Stimulated activated naive CD8-positive, alpha-beta T cell treated with anti-CD3 and anti-CD28 coated beads, Interleukin-15, amount 100 ng/mL, for 72 hours (primary cell): Measurements from ENCODE around the gene ANKRD16.
"Not testable (repeated sequence)": the region's sequence is repeated elsewhere in the genome, so short reads cannot be mapped to it uniquely, and the experiment has no call there.

Experiments
- ATAC-seq: fragments of 150-1000 bp; cut with Tn5 transposase; 2 replicates; pipeline ENCODE4 v1.10.0; 2021; ENCODE audit warnings: mild to moderate bottlenecking, moderate library complexity
- DNase-seq, 2 donors: peaks; one replicate each; pipeline ENCODE4 v3.0.0; 2021 to 2022
- H3K27ac Mint-ChIP-seq, 2 donors: one replicate each; pipeline ENCODE4 v1.8.0; 2022; ENCODE audit warnings: mild to moderate bottlenecking in 2 of 2, mixed read lengths in 2 of 2, moderate library complexity in 2 of 2
- H3K27me3 Mint-ChIP-seq: one replicate; pipeline ENCODE4 v1.8.0; 2022; ENCODE audit warnings: mixed read lengths
- H3K4me1 Mint-ChIP-seq: one replicate; pipeline ENCODE4 v1.8.0; 2022; ENCODE audit warnings: mild to moderate bottlenecking, mixed read lengths
- H3K4me3 Mint-ChIP-seq, 2 donors: one replicate each; pipeline ENCODE4 v1.8.0; 2022; ENCODE audit warnings: mild to moderate bottlenecking in 2 of 2, mixed read lengths in 2 of 2, moderate library complexity in 1 of 2
- H3K9me3 Mint-ChIP-seq, 2 donors: one replicate each; pipeline ENCODE4 v1.8.0; 2022; ENCODE audit warnings: mixed read lengths in 2 of 2

Gene ANKRD16

DNA sequence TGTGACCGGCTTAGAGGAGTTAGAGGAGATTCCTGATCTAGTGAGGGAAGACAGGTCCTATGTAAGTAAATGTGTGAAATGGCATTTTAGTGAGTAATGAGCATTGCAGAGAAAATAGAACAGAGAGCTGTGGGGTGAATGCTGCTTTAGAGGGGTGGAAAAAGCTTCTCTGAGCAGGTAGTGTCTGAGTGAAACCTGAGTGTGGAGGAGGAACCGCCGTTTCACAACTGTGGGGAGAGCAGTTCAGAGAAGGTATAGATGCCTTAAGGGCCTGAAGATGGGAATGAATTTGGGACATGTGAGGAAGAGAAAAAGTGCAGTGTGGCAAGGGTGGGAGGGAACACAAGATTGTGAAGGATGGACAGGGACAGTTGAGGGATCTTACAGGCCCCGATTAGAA, 22.0 kb upstream of the ANKRD16 start:
- H3K4me1 Mint-ChIP-seq = peaks cover 4% of the 10 kb centered on the region
- DNase-seq = no peak
- no peak overlapping the region for H3K27ac Mint-ChIP-seq

DNA sequence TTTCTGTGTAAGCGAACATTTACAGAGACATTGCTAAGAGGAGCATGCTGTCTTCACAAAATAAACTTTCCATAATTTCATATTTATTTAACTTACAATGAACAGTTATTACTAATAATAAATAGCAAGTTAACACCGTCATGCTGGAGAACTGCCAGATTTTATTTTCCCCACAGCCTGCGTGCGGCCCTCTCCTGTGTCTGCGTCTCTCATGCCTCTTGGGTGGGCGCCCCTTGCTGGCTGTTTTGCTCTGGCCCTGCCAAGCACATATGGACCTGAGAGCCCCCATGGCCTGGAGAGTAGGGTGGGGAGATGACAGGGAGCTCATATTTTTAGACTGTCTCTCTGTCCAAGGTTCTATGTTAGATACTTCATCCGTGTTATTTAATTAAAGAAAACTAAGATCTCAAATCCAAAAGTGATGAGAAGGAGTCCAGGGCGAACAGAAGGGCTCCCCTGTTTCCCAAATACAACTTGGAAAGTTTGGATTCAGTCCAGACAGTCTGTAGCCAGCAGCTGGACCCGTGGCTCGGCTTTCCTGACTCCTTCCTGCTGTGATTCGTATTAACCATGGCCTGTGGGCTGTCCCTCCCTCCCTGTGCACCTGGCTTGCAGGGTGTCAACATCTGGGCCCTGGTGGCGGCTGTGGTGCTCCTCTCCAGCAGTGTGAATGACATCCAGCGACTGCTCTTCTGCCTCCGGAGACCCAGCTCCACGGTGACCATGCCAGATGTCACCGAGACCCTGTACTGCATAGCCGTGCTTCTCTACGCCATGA, 20.8 kb upstream of the ANKRD16 start:
- Mint-ChIP-seq H3K27me3 (no peaks in the 10 kb centered on the region), H3K4me1 (peaks cover 12% of the 10 kb centered on the region), H3K27ac (no peak overlapping the region), H3K9me3 (no peaks in the 10 kb centered on the region), H3K4me3 (no peak overlapping the region)
- ATAC-seq = no peak
- DNase-seq = no peak

More for the DNA sequence above, 22.0 kb upstream of the ANKRD16 start:
- no peak for ATAC-seq
- no peak overlapping the region for H3K4me3 Mint-ChIP-seq
- H3K27me3 Mint-ChIP-seq = no peaks in the 10 kb centered on the region
- no peaks in the 10 kb centered on the region for H3K9me3 Mint-ChIP-seq

DNA sequence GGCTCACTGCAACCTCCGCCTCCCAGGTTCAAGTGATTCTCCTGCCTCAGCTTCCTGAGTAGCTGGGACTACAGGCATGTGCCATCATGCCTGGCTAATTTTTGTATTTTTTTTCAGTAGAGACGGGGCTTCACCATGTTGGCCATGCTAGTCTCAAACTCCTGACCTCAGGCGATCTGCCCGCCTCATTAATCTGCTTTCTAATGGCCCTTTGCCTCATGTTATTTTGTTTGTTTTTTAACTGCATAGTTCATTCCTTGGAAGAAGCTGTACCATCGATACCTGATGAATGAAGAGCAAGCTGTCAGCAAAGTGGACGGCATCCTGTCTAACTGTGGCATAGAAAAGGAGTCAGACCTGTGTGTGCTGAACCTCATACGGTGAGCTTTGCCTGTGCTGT, 19.0 kb upstream of the ANKRD16 start:
- H3K4me1 Mint-ChIP-seq = peaks cover 21% of the 10 kb centered on the region
- peak overlapping the region in 1 of 2 donors; percentile 33 for H3K27ac Mint-ChIP-seq
- H3K9me3 Mint-ChIP-seq, H3K27me3 Mint-ChIP-seq, DNase-seq, ATAC-seq, H3K4me3 Mint-ChIP-seq: not testable (repeated sequence)

DNA sequence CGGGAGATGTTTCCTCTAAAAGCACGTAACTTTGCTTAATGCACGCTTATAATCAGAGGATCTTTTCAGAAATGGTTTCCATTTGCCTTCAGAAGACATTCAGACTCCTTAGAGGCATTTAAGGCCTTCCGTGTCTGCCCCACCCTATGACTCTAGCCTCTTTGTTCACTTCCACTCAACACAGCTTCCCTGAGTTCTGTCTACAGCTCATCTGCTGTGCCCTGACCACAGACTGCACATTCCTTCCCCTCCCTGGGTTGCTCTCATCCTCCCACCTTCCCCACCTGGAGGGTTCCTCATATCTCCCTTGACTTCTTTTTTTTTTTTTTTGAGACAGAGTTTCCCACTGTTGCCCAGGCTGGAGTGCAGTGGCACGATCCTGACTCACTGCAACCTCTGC, 17.0 kb upstream of the ANKRD16 start:
- no peaks in the 10 kb centered on the region for H3K27me3 Mint-ChIP-seq
- H3K9me3 Mint-ChIP-seq = no peaks in the 10 kb centered on the region
- no peak overlapping the region for H3K27ac Mint-ChIP-seq
- ATAC-seq (no peak), DNase-seq (no peak)
- H3K4me3 Mint-ChIP-seq = no peak overlapping the region
- peaks cover 25% of the 10 kb centered on the region for H3K4me1 Mint-ChIP-seq

DNA sequence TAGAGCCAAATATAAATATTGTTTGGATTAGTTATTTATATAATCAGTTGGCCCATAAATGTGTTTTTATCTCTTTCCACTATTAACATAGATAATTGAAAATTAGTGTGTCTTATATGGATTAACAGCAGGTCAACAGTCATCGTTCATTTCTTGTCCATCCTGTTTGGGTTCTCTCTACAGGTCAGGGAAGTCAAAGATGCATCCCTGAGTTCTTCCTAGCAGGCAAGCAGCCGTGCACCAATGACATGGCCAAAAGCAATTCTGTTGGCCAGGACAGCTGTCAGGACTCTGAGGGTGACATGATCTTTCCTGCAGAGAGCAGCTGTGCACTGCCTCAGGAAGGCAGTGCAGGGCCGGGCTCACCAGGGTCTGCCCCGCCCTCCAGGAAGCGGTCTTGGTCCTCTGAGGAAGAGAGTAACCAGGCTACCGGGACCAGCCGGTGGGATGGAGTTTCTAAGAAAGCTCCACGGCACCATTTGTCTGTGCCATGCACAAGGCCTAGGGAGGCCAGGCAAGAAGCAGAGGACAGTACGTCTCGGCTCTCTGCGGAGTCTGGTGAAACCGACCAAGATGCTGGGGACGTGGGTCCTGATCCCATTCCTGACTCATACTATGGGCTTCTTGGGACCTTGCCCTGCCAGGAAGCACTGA, 16.3 kb upstream of the ANKRD16 start:
- no peak for DNase-seq
- Mint-ChIP-seq H3K27me3 (no peaks in the 10 kb centered on the region), H3K4me1 (peaks cover 25% of the 10 kb centered on the region), H3K9me3 (no peaks in the 10 kb centered on the region), H3K4me3 (no peak overlapping the region), H3K27ac (no peak overlapping the region)
- no peak for ATAC-seq

DNA sequence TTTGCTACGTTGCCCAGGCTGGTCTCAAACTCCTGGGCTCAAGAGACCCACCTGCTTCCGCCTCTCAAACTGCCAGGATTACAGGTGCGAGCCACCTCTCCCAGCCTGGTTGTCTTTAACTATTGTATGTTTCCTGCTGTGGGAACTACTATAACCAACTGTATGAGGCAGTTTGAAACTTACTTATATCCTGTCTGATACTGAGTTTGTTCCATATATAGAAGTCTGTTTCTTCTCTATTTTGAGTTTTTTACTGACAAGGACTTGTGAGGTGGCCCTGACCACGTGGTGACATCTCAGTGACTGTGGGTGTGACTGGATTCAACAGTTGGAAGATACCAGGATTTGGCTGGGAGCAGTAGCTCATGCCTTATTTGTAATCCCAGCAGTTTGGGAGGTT, 14.5 kb upstream of the ANKRD16 start:
- DNase-seq (no peak), ATAC-seq (peak; percentile 91)
- Mint-ChIP-seq H3K9me3 (no peaks in the 10 kb centered on the region), H3K4me1 (peaks cover 27% of the 10 kb centered on the region), H3K4me3 (peak overlapping the region; percentile 16 to 47), H3K27ac (no peak overlapping the region), H3K27me3 (no peaks in the 10 kb centered on the region)

DNA sequence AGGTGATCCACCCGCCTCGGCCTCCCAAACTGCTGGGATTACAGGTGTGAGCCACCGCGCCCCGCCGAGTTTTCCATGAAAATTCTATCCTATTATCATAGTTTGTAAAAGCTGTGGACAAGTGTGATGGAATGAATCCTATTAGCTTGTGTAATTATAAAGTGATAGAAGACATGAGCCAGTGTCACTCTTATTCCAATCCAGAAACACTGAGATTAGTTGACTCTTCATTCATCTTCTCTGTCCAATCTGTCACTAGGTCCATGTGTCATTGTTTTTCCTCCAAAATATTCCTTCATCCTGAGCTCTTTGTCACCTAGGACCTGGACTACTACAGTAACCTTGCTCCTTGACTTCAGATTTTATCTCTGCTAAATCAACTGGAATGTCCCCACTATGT, 13.9 kb upstream of the ANKRD16 start:
- Mint-ChIP-seq H3K27ac (peak overlapping the region in 1 of 2 donors; percentile 52), H3K4me3 (no peak overlapping the region)

DNA sequence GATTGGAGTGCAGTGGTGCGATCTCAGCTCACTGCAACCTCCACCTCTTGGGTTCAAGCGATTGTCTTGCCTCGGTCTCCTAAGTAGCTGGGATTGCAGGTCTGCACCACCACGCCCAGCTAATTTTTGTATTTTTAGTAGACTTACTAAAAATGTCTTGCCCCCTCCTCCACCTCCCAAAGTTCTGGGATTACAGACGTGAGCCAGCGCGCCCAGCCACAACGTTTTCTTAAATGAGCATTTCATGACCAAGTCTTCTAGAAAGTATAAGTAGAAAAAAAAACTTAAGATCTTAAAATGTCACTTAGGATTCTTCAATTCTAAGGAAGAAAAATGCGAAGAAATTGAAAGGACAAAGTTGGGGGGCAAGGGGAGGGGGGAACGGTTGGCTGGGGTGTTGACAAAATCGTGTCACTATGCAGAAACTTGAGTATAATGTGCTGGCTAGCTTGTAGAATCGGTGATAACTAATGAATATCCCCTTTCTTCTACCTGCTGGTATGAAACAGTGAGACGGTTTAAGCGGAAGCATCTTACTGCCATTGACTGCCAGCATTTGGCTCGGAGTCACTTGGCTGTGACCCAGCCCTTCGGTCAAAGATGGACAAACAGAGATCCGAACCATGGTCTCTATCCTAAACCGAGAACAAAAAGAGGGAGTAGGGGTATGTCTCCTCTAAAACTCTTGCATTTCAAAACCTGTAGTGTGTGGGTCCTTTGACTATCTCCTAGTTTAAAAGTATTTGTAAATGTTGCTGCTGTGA, 13.0 kb upstream of the ANKRD16 start:
- H3K9me3 Mint-ChIP-seq = peaks cover 0 to 6% of the 10 kb centered on the region in 2 donors
- no peak overlapping the region for H3K4me3 Mint-ChIP-seq
- ATAC-seq = no peak
- H3K27me3 Mint-ChIP-seq = no peaks in the 10 kb centered on the region
- no peak for DNase-seq
- H3K4me1 Mint-ChIP-seq = peaks cover 30% of the 10 kb centered on the region
- H3K27ac Mint-ChIP-seq = no peak overlapping the region

More for the DNA sequence above, 13.9 kb upstream of the ANKRD16 start:
- ATAC-seq = no peak
- no peak for DNase-seq
- Mint-ChIP-seq H3K27me3 (no peaks in the 10 kb centered on the region), H3K4me1 (peaks cover 30% of the 10 kb centered on the region), H3K9me3 (no peaks in the 10 kb centered on the region)

DNA sequence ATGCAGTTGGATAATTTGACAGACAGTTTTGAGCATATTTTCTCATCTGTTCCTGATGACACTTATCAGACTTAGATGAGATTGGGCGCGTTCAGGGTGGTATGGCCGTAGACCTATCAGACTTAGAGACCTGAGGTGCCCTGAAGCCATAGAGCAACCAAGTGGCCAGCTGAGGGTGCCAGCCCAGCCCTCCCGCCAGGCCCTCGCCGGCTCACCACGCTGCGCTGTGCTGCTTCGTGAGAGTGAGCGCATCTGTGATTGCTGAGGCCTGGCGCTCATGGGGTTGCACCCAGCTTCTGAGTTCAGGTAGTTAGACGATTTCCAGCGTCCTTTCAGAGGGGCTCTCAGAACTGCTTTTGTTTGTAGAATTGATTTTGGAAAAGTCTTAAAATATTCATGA, 10.6 kb upstream of the ANKRD16 start:
- no peak overlapping the region for H3K27ac Mint-ChIP-seq
- H3K4me1 Mint-ChIP-seq = peaks cover 30% of the 10 kb centered on the region
- no peak overlapping the region for H3K4me3 Mint-ChIP-seq
- no peaks in the 10 kb centered on the region for H3K27me3 Mint-ChIP-seq
- H3K9me3 Mint-ChIP-seq = peaks cover 0 to 8% of the 10 kb centered on the region in 2 donors
- DNase-seq = no peak
- ATAC-seq = no peak

DNA sequence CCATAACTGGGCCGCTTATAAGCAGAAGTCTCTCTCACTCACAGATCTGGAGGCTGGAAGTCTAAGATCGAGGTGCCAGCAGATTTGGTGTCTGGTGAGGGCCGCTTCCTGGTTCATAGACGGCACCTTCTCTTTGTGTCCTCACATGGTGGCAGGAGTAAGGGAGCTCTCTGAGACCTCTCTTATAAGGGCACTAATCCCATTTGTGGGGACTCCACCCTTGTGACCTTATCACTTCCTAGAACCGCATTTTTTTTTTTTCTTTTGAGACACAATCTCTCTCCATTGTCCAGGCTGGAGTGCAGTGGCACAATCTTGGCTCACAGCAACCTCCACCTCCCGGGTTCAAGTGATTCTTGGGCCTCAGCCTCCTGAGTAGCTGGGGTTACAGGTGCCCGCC, 8.5 kb upstream of the ANKRD16 start:
- H3K4me1 Mint-ChIP-seq = peaks cover 34% of the 10 kb centered on the region
- no peak for ATAC-seq
- no peak overlapping the region for H3K4me3 Mint-ChIP-seq
- peaks cover 0 to 8% of the 10 kb centered on the region in 2 donors for H3K9me3 Mint-ChIP-seq
- DNase-seq = no peak
- no peaks in the 10 kb centered on the region for H3K27me3 Mint-ChIP-seq
- H3K27ac Mint-ChIP-seq = no peak overlapping the region

DNA sequence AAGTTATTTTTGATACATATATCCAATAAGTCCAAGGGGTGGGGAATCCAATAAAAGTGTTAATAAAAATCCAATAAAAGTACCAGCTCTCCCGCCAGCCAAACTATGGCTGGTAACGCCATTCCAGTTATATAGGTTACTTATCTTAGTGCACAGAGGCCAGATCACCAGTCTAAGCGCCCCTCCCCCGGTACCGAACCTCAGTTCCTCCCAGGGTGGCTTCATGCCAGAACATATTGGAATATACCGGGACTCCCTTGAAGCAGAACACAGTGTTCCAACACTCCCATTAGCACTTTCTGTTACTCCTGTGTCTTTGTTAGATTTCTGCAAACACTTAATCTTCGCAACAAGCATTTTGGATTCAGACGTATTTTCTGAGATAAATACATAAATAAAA, 7.8 kb upstream of the ANKRD16 start:
- Mint-ChIP-seq H3K4me1 (peaks cover 41% of the 10 kb centered on the region), H3K9me3 (peaks cover 0 to 8% of the 10 kb centered on the region in 2 donors), H3K27ac (peak overlapping the region in 1 of 2 donors; percentile 37), H3K4me3 (no peak overlapping the region), H3K27me3 (no peaks in the 10 kb centered on the region)
- ATAC-seq (no peak), DNase-seq (no peak)

DNA sequence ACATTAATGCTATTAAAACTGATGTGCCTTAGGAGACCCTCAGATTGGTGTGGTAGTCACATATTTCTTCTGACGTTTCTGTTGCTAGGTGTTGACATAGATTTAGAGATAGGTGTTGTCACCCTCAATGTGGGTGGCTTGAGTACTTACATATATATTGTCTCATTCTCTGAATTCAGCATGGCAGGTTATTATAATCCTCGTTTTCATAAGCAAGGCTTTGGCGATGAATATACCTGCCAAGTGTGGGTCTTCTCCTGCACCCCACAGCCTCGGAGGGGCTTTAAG, 7.3 kb upstream of the ANKRD16 start:
- no peak for DNase-seq
- H3K9me3 Mint-ChIP-seq = peaks cover 0 to 8% of the 10 kb centered on the region in 2 donors
- H3K4me3 Mint-ChIP-seq = no peak overlapping the region
- H3K27ac Mint-ChIP-seq = peak overlapping the region in 1 of 2 donors; percentile 37
- H3K27me3 Mint-ChIP-seq = no peaks in the 10 kb centered on the region
- ATAC-seq = no peak
- peaks cover 46% of the 10 kb centered on the region for H3K4me1 Mint-ChIP-seq

DNA sequence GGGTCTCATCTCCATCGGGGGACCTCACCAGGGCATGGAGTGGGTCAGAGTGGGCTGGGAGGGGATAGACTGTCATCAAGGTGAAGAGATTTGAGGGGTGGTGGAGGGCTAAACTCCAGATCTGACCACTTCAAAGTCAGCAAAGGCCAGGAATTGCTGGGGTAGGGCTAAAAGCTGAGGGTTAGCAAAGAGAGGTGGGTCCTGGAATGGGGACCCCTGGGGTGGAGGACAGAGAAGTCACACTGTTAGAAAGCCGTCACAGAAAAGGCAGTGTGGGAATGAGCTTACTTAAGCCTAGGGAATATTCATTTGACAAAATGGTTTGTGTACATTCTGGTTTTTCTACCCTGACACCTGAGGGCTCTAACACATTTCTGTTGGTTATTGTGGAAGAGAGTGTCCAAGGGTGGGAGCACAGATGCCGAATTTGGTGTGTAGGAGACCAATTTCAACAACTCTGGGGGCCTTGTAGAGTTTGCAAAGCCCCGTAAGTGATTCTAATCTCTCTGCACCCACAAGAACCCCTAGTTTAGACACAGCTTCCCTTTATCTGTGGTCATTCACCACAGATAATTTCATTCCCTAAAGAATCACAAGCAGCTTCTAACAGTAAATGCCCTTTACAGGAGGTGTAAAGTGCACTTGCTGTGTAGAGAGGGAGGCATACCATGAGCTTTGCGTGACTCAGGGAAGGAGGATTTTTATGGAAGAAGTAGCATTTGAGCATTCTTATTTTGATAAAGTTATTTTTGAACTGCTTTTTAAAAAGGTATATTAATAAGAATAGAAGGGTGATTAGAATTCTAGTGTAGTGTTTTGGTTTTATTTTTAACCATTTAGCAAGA, 6.7 kb upstream of the ANKRD16 start:
- H3K4me1 Mint-ChIP-seq = peaks cover 52% of the 10 kb centered on the region
- peak overlapping the region in 1 of 2 donors; percentile 2 for H3K27ac Mint-ChIP-seq
- H3K4me3 Mint-ChIP-seq = no peak overlapping the region

DNA sequence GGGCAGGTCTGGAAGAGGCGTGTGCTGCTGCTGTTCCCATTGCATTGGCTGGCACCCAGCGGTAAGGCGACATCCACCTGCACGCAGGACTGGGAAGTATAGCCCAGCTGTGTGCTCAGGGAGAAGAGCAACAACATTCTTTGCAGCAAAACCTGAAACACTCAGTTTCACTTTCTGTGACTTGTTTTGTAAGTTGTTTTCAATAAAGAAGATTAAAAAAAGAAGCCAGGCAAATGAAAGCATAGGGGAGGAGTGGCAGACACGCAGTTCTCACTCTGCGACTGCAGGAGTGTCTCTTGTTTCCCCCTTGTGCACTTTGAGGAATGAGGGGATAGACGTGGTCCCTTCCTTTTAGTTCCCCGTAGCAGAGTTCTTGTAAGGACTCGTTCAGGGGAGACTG, 6.1 kb upstream of the ANKRD16 start:
- ATAC-seq (no peak), DNase-seq (no peak)
- Mint-ChIP-seq H3K4me3 (no peak overlapping the region), H3K9me3 (peaks cover 0 to 8% of the 10 kb centered on the region in 2 donors), H3K27ac (peak overlapping the region in 1 of 2 donors; percentile 2), H3K27me3 (no peaks in the 10 kb centered on the region), H3K4me1 (peaks cover 58% of the 10 kb centered on the region)

More for the DNA sequence above, 6.7 kb upstream of the ANKRD16 start:
- Mint-ChIP-seq H3K27me3 (no peaks in the 10 kb centered on the region), H3K9me3 (peaks cover 0 to 8% of the 10 kb centered on the region in 2 donors)
- DNase-seq = no peak
- no peak for ATAC-seq

DNA sequence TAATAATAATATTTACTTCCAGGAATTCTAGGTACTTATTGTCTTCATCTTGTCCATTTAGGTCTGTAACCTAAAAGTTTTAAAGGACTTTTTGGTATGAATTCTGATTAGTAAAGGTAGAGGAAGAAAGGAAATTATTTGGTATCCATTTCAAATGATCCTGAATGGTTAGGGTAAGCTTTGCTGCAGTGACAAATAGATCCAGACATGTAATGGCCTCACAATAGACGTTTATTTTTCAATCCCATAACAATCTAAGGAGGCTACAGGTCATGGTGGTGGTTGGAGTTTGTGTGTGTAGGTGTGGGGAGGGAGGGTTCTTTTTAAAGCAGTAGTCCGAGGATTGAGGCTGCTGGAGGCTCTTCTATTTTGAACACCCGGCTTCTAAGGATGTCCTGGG, 5.7 kb upstream of the ANKRD16 start:
- peak overlapping the region in 1 of 2 donors; percentile 2 for H3K27ac Mint-ChIP-seq
- H3K27me3 Mint-ChIP-seq = no peaks in the 10 kb centered on the region
- H3K9me3 Mint-ChIP-seq = peaks cover 0 to 8% of the 10 kb centered on the region in 2 donors
- DNase-seq = no peak
- peaks cover 62% of the 10 kb centered on the region for H3K4me1 Mint-ChIP-seq
- peak overlapping the region in 1 of 2 donors; percentile 0 for H3K4me3 Mint-ChIP-seq
- ATAC-seq = no peak
